ENCODE measurements around the gene IL9.
"Not testable (repeated sequence)": the region's sequence is repeated elsewhere in the genome, so short reads cannot be mapped to it uniquely, and the experiment has no call there.

Gene IL9

DNA sequence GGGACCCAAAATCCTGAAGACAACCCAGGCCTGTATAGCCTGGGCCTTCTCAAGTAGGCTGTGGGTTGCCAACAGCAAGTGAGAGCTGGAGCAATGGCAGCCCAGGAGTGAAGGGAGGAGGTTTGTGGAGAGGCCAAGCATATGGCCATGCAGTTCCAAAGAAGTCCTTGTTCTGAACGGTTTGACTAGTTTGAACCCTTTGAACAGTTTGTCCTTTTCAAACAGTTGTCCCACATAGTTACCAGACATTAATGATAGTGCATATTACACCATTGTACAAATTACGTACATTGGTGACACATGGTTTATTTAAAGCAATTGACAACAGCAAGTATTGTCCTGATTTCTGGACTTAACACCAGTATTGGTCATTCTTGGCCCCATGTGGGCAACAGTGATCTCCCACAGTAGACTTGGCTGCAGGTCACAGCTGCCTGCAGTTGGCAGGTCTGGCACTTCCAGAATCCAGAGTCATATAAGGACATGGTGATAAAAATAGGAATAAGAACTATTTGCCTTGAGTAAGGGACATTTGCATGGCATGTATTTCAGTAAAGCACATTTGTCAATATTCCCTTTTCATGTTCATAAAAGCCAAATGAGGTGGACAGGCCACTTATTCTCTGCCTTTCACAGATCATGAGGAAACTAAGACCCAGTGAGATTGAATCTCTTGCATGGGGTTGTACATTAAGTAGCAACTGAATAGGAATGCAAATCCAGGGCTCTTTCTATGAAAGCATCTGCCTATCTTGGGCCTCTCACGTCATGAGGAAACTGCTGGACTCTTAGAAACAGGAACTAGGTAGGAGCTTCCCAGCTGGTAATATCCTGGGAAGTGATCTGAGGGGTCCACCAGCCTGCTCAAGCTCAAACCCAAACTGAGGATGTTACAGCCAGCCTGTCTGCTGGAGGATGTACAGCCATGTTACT, 30.9 kb downstream of the IL9 start:
- no peak for DNase-seq

GRCh38 chr5:135862744-135863143, 32.9 kb downstream of the IL9 start:
- no peak for DNase-seq

- no peak for DNase-seq
Measured at GRCh38 chr5:135862086-135862485, 33.6 kb downstream of the IL9 start.

DNA sequence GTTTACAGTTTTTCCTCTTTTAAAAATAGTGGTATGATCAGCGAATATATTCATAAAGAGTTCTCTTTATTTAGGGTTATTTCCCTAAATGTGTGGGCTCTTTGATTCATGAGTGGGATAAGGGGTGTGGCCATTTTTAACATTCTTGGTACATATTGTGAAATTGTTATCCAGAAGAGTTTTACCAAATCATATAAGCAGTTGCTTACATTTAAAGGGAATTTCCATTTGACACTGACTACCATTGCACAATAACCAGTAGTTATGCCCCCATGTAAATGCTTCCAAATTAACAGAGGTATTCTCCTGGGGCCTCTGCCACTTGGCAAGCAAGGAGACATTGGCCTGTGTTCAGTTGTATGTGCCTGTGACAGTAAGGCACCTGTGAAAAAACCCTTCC, 34.0 kb downstream of the IL9 start:
- no peak for DNase-seq

- no peak for DNase-seq
Measured at GRCh38 chr5:135859641-135860040, 36.0 kb downstream of the IL9 start.

DNA sequence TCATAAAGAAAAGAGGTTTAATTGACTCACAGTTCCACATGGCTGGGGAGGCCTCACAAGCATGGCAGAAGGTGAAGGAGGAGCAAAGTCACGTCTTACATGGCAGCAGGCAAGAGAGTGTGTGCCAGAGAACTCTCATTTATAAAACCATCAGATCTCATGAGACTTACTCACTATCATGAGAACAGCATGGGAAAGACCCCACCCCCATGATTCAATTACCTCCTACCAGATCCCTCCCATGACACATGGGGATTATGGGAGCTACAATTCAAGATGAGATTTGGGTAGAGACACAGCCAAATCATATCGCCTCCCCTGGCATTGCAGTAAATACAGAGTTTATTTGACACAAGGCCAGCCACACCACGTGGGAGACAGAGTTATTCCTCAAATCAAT, 36.5 kb downstream of the IL9 start:
- not testable (repeated sequence) for DNase-seq

GRCh38 chr5:135857630-135858311, 37.9 kb downstream of the IL9 start:
- DNase-seq, result no peak

- no peak for DNase-seq
Measured at GRCh38 chr5:135851915-135852845, 43.5 kb downstream of the IL9 start.

DNA sequence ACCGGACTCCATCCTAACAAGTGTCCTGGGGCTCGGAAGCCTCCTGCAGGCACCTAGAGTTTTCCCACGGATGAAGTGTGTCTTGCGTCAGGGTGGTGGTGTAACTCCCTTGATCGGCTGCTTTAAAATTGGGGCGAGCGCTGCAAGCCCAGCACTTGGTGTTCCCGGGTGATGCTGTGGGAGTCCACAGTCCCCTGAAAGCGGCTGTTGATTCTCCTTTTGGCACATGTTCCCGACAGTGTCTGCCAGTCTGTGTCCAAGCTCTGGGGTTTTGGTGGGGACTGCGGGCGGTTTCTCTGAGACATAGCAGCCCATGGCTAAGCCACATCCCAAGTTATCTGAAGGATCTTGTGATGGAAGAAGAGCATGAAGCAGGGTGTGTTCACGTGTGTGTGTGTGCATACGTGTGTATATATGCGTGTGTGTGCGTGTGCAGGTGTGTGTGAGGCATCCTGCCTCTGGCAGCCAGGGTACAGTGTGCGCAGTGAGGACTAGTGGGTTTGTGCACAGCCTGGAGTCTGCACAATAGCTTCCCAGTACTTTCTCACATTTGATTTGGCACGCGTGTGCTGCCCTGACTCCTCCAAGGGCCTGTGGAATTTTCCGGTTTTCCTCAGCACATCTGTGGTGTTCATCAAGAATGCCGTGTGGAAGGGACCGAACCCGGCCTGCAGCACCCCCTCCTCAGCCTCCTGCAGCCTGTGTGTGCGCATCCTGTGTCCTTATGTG, 44.3 kb downstream of the IL9 start:
- no peak for DNase-seq

DNA sequence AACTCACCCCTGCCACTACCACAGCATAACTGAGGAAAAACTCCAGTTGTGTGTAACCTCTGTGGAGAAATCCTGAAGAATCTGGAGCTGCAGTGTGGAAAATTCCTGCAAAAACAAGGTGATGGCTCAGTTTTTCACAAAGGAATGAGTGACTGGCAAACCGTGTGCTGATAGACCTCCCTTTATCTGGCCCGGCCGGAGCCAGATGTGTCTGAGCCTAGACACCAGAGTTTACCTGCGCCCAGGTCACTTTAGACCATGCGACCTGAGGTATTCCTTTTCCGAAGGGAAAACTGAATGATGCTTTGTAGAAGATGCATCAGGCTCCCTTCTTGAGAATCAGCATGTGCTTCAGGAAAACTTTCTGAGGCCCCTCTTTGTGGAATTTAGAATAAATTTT, 45.0 kb downstream of the IL9 start:
- no peak for DNase-seq

DNA sequence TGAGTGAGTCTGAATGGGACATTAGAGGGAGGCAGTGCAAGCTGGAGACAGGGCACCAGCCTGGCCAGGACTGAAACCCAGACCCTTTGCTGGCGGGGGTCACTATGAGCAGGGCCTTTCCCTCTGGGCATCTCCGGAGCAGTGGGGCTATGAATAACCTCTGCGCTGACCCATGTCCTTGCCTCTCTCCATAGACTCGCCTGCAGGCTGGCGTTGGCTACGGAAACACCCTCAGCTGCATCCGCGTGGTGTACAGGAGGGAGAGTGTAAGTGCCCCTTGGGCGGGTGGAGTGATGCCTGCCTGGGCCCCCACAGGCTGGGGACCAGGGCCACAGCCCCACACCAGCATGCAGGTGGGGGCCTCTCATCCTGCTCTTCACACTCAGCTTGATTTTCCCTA, 45.4 kb downstream of the IL9 start:
- no peak for DNase-seq

DNA sequence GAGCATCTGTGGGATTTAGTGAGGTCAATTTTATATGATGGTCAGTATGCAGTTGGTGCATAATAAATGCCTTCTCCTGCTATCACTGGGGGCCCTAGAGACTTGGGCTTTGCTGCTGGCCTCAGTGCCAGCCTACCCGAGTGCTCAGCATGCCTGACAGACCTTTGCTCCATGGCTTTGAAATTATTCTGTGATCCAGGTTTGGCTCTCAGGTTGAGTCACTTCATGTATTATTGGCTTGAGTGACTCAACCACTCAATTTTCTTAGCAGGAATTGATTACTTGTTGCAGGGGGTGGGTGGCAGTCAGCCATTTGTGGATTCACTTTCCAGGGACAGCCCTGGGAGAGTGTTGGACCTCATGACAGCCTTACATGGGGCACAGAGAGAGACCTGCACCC, 47.7 kb downstream of the IL9 start:
- no peak for DNase-seq

GRCh38 chr5:135846311-135846710, 49.3 kb downstream of the IL9 start:
- DNase-seq, result no peak

GRCh38 chr5:135843571-135844337, 51.9 kb downstream of the IL9 start:
- no peak for DNase-seq

DNA sequence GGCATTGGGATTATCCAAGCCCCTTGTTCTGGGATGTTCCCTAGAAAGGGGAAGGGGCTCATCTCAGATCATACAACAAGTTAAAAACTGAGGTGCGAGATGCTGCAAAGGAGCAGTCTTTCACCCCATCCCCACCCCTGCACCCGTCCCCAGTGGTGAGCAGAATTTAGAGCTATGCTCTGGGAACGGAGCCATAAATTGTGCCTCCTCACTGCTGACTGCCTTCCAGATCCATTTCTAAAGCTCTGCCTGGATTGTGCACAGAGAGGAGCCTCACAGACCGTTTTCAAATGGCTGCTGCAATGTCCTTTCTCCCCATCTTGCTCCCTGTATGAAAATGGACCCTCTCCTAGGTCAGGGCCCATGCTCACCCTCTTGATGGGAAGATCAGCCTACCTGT, 52.9 kb downstream of the IL9 start:
- DNase-seq, result no peak
